ENCODE results near the gene PROSER2. TPM values are rescaled to one million over a fixed set of nuclear protein-coding genes. Genes with fewer than 3 reads are reported as not detected.

PROSER2 gene
- total and polyA plus RNA-seq, 2 of the 13 experiments (the other 11 are each of a cell fraction or from before 2014, with no cell fraction given): 6.9 to 7.7 TPM

DNA sequence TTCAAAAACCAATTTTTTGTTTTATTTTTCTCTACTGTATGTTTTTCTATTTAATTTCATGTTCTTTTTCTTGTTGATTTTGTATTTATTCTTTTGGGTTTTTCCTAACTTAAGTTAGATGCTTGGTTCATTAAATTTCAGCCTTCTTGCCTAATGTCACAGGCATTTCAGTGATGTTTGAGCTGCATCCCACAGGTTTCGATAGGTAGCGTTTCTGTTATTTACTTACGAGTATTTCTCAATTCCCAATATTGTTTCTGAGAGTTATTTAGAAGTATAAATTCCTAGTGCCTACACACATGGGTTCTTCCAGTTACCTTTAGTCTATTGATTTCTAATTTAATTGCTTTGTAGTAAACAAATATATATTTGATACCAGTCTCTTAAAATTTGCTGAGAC, 18.2 kb downstream of the PROSER2 start:
- Histone ChIP-seq H2AFZ (ENCODE audit: low read length) (no peak overlapping the region), H3K4me1 (ENCODE audit: insufficient read depth, low read length) (peaks cover 31% of the 10 kb centered on the region), H3K9me3 (ENCODE audit: low read length) (no peaks in the 10 kb centered on the region), H3K27ac (ENCODE audit: extremely low read length, insufficient read depth, low read length) (no peak overlapping the region), H4K20me1 (ENCODE audit: insufficient read depth, low read length) (peaks cover 9% of the 10 kb centered on the region; the same call in 1 of the 2 replicates), H3K4me3 (replicated peaks in 1 of 3; ENCODE audit: insufficient read depth in 1 of 3, low read depth in 2 of 3, low read length in 3 of 3) (no peak overlapping the region), H3K9ac (ENCODE audit: insufficient read depth, low read depth, low read length) (no peak overlapping the region), H3K4me2 (ENCODE audit: low read depth, low read length) (no peak overlapping the region), H3K79me2 (ENCODE audit: insufficient read depth, low read length) (peaks cover 72% of the 10 kb centered on the region), H3K36me3 (replicated peaks in 1 of 2; ENCODE audit: control insufficient read depth in 1 of 2, insufficient read depth in 2 of 2, low read length in 2 of 2) (peaks cover 2 to 3% of the 10 kb centered on the region in 2 experiments; a peak in 2 of 5 replicates), H3K27me3 (ENCODE audit: control insufficient read depth in 1 of 2, insufficient read depth in 2 of 2, low read length in 2 of 2) (no peaks in the 10 kb centered on the region)
- POLR2A ChIA-PET: no interaction called here
- CTCF ChIA-PET (ENCODE audit: low intra/inter-chr PET ratio, low total read pairs): no interaction called here
- DNase-seq (ENCODE audit: low spot score) (no peak), FAIRE-seq (no peak), ATAC-seq (no peak)
- no TSS peak for BruUV-seq (replicated peaks)
- WGBS (ENCODE audit: low lambda C conversion rate): 95% methylated on average over 3 of the region's 3 CpGs
- in situ Hi-C loops (cut with HindIII; ENCODE audit: extremely low pct_ligation_motif_present, low pct_unique_long_range_greater_than_20kb) (no loop called here), intact Hi-C loops (cut with micrococcal nuclease; ENCODE audit: unreplicated experiment) (no loop called here)
- TF ChIP-seq, protein P1, sequence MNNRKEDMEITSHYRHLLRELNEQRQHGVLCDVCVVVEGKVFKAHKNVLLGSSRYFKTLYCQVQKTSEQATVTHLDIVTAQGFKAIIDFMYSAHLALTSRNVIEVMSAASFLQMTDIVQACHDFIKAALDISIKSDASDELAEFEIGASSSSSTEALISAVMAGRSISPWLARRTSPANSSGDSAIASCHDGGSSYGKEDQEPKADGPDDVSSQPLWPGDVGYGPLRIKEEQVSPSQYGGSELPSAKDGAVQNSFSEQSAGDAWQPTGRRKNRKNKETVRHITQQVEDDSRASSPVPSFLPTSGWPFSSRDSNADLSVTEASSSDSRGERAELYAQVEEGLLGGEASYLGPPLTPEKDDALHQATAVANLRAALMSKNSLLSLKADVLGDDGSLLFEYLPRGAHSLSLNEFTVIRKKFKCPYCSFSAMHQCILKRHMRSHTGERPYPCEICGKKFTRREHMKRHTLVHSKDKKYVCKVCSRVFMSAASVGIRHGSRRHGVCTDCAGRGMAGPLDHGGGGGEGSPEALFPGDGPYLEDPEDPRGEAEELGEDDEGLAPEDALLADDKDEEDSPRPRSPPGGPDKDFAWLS (CRISPR knock-in tag; IDR thresholded peaks at IDR 0.05; ENCODE audit: borderline replicate concordance): no peak
- TF ChIP-seq ZNF44 (CRISPR knock-in tag; IDR thresholded peaks at IDR 0.05): no peak
- TF ChIP-seq FOXC1 (CRISPR knock-in tag; IDR thresholded peaks at IDR 0.05; ENCODE audit: borderline replicate concordance): no peak
- TF ChIP-seq RNF2 (conservative IDR thresholded peaks at IDR 0.05; ENCODE audit: low read depth): no peak
- no peak for TF ChIP-seq EEA1 (CRISPR knock-in tag; IDR thresholded peaks at IDR 0.05; ENCODE audit: borderline replicate concordance)
- TF ChIP-seq ZNF740 (CRISPR knock-in tag; IDR thresholded peaks at IDR 0.05): no peak
- TF ChIP-seq RFX5 (IDR thresholded peaks at IDR 0.05; ENCODE audit: low read depth, low read length): no peak
- TF ChIP-seq THYN1 (CRISPR knock-in tag; IDR thresholded peaks at IDR 0.05; ENCODE audit: borderline replicate concordance, low read depth): no peak
- TF ChIP-seq TAF1 (CRISPR knock-in tag; IDR thresholded peaks at IDR 0.05): no peak
- TF ChIP-seq ZNF234 (CRISPR knock-in tag; conservative IDR thresholded peaks at IDR 0.05): no peak
- no peak for TF ChIP-seq POGZ (CRISPR knock-in tag; IDR thresholded peaks at IDR 0.05)
- no peak for TF ChIP-seq WIZ (CRISPR knock-in tag; IDR thresholded peaks at IDR 0.05)
- no peak for TF ChIP-seq ZNF841 (CRISPR knock-in tag; IDR thresholded peaks at IDR 0.05; ENCODE audit: borderline replicate concordance)
- TF ChIP-seq, protein P2, sequence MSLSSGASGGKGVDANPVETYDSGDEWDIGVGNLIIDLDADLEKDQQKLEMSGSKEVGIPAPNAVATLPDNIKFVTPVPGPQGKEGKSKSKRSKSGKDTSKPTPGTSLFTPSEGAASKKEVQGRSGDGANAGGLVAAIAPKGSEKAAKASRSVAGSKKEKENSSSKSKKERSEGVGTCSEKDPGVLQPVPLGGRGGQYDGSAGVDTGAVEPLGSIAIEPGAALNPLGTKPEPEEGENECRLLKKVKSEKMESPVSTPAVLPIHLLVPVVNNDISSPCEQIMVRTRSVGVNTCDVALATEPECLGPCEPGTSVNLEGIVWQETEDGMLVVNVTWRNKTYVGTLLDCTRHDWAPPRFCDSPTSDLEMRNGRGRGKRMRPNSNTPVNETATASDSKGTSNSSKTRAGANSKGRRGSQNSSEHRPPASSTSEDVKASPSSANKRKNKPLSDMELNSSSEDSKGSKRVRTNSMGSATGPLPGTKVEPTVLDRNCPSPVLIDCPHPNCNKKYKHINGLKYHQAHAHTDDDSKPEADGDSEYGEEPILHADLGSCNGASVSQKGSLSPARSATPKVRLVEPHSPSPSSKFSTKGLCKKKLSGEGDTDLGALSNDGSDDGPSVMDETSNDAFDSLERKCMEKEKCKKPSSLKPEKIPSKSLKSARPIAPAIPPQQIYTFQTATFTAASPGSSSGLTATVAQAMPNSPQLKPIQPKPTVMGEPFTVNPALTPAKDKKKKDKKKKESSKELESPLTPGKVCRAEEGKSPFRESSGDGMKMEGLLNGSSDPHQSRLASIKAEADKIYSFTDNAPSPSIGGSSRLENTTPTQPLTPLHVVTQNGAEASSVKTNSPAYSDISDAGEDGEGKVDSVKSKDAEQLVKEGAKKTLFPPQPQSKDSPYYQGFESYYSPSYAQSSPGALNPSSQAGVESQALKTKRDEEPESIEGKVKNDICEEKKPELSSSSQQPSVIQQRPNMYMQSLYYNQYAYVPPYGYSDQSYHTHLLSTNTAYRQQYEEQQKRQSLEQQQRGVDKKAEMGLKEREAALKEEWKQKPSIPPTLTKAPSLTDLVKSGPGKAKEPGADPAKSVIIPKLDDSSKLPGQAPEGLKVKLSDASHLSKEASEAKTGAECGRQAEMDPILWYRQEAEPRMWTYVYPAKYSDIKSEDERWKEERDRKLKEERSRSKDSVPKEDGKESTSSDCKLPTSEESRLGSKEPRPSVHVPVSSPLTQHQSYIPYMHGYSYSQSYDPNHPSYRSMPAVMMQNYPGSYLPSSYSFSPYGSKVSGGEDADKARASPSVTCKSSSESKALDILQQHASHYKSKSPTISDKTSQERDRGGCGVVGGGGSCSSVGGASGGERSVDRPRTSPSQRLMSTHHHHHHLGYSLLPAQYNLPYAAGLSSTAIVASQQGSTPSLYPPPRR (CRISPR knock-in tag; IDR thresholded peaks at IDR 0.05; ENCODE audit: borderline replicate concordance): no peak
- TF ChIP-seq ZNF101 (CRISPR knock-in tag; IDR thresholded peaks at IDR 0.05; ENCODE audit: borderline replicate concordance, low read depth): no peak
- TF ChIP-seq, protein P3, sequence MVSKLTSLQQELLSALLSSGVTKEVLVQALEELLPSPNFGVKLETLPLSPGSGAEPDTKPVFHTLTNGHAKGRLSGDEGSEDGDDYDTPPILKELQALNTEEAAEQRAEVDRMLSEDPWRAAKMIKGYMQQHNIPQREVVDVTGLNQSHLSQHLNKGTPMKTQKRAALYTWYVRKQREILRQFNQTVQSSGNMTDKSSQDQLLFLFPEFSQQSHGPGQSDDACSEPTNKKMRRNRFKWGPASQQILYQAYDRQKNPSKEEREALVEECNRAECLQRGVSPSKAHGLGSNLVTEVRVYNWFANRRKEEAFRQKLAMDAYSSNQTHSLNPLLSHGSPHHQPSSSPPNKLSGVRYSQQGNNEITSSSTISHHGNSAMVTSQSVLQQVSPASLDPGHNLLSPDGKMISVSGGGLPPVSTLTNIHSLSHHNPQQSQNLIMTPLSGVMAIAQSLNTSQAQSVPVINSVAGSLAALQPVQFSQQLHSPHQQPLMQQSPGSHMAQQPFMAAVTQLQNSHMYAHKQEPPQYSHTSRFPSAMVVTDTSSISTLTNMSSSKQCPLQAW (CRISPR knock-in tag; IDR thresholded peaks at IDR 0.05): no peak

Measured in HepG2 (cell line).